ENCODE data around the gene NEK8. TPM values are rescaled to one million over a fixed set of nuclear protein-coding genes. Genes with fewer than 3 reads are reported as not detected.

The NEK8 gene
- total and polyA plus RNA-seq, 9 of the 15 experiments (the other 6 are each of a cell fraction or from before 2014, with no cell fraction given): 0.98 to 16.6 (median 4.6) TPM

- TF ChIP-seq ARID3A (IDR thresholded peaks at IDR 0.05; ENCODE audit: borderline replicate concordance, low read depth, low read length): peak; percentile 74; the same call in 1 of the 2 replicates
- TF ChIP-seq ATF3 (IDR thresholded peaks at IDR 0.05): no peak
- no peak for TF ChIP-seq ATF3 (CRISPR knock-in tag; conservative IDR thresholded peaks at IDR 0.05)
- TF ChIP-seq PPARD (CRISPR knock-in tag; IDR thresholded peaks at IDR 0.05): no peak
- no peak for TF ChIP-seq POLR2AphosphoS5 (IDR thresholded peaks at IDR 0.05; ENCODE audit: control insufficient read depth, insufficient read depth, low read depth, low read length)
- peak; percentile 35 for TF ChIP-seq SOX6 (IDR thresholded peaks at IDR 0.05)
- TF ChIP-seq HIVEP1 (CRISPR knock-in tag; IDR thresholded peaks at IDR 0.05): no peak
- peak; percentile 62; the same call in 1 of the 2 replicates for TF ChIP-seq HDAC2 (IDR thresholded peaks at IDR 0.05)
- TF ChIP-seq BCOR (IDR thresholded peaks at IDR 0.05): no peak
- no peak for TF ChIP-seq ZNF507 (tag; conservative IDR thresholded peaks at IDR 0.05)
- no peak for TF ChIP-seq BRD9 (IDR thresholded peaks at IDR 0.05; ENCODE audit: low read depth, partially characterized antibody)
- no peak for TF ChIP-seq RBM14 (IDR thresholded peaks at IDR 0.05; ENCODE audit: borderline replicate concordance, insufficient read depth, low read depth, low read length)
- TF ChIP-seq NRF1 (conservative IDR thresholded peaks at IDR 0.05 in 1 of 2, IDR thresholded peaks at IDR 0.05 in 1 of 2): no peak
- no peak for TF ChIP-seq CXXC5 (CRISPR knock-in tag; IDR thresholded peaks at IDR 0.05)
- no peak for TF ChIP-seq ZNF589 (CRISPR knock-in tag; IDR thresholded peaks at IDR 0.05; ENCODE audit: low read depth)
- peak; percentile 31 to 44; a peak in 1 of 4 replicates for TF ChIP-seq MAZ (CRISPR knock-in tag; conservative IDR thresholded peaks at IDR 0.05 in 1 of 2, IDR thresholded peaks at IDR 0.05 in 1 of 2)
- TF ChIP-seq RBFOX2 (IDR thresholded peaks at IDR 0.05; ENCODE audit: low read depth, low read length): no peak
- peak; percentile 13; the same call in 1 of the 2 replicates for TF ChIP-seq CREM (IDR thresholded peaks at IDR 0.05; ENCODE audit: low read depth)
- no peak for TF ChIP-seq POLR2AphosphoS2 (IDR thresholded peaks at IDR 0.05; ENCODE audit: low read length)
- no peak for TF ChIP-seq ETS1 (conservative IDR thresholded peaks at IDR 0.05; ENCODE audit: control insufficient read depth, low read depth, low read length)
- no peak for TF ChIP-seq ZNF3 (CRISPR knock-in tag; IDR thresholded peaks at IDR 0.05)
- TF ChIP-seq ZNF583 (CRISPR knock-in tag; IDR thresholded peaks at IDR 0.05): no peak
- no peak for TF ChIP-seq OTX1 (CRISPR knock-in tag; IDR thresholded peaks at IDR 0.05)
- TF ChIP-seq FOXA3 (CRISPR knock-in tag; conservative IDR thresholded peaks at IDR 0.05 in 1 of 2, IDR thresholded peaks at IDR 0.05 in 1 of 2): peak in 1 of 2 experiments; percentile 66; a peak in 1 of 4 replicates
- 0 out of 4 replicates have a peak, but pooled peaks of 1 of the 2 experiments have one; percentile 18 for TF ChIP-seq HDAC1 (IDR thresholded peaks at IDR 0.05)
- no peak for TF ChIP-seq ELK3 (CRISPR knock-in tag; IDR thresholded peaks at IDR 0.05)
These were observed 35.2 kb downstream of the NEK8 start (continued) for GRCh38 chr17:28763804-28764266.

All from K562 (cell line).